GM21825 (cell line): ENCODE results near the gene STAT6.

Experiments used
- ATAC-seq: cut with Tn5 transposase; IDR thresholded peaks from one replicate; pipeline ENCODE4 v1.9.1; 2021; ENCODE audit warnings: mild to moderate bottlenecking, moderate library complexity; ENCODE audit not compliant: unreplicated experiment

STAT6 gene

DNA sequence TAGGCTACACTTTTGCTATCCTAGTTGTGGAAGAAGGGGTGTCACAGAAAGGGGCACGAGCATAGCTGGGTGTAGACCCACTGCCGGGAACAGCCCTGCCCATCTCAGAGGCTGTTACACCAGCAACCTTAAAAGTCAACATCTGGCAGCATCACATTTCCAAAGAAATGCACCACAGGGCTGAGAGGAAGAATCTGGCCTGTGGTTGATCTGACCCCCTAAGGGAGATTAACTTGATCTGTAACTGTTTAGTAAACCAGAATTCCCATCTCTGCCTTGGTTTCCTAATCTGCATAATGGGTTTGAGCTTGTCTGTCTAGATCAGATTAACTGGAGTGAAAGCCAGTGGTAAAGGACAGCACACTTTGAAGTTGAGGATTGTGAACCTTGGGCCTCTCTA lies 34.9 kb upstream of the STAT6 start:
- ATAC-seq = no peak

DNA sequence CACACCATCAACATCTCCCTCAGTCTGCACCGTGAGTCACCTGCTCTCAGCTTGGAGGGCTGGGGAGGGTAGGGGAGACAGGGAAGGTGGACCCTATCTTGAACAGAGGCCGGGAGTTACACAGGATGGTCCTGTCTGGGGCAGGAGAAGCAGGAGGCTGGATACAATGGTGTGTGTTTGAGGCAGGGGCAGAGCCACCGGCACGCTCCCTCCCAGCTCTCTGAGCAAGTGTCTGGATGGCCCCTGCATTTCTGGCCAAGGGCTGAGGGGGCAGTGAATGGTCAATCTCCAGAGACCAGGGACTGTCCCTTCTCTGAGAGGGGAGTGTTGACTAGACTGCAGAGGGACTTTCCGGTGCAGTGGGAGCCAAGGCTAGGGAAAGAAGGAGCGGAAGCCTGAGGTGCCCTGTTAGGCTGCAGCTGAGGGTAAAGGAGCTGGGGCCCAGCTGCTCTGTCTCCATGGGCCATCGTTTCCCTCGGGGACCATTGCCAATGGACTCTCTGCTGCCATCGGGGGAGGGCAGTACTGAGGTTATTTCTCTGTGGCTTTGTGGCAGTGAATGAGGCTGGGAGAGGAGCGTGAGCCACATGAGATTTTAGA lies 34.4 kb upstream of the STAT6 start:
- no peak for ATAC-seq

DNA sequence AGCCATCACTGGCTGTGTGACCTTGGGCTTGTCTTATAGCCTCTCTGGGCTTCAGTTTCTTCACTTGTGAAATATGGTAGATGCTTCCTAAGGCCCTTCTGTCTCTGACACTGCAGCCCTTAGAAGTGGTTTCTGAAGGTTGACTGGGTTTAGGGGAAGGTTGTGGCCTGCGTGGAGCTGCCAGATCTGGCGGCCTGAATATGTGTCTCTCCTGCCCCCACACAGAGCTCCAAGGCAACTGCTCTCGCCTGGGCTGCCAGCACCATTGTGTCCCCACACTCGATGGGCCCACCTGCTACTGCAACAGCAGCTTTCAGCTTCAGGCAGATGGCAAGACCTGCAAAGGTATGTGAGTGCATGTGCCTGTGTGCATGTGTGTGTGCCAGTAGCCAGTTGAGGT lies 32.3 kb upstream of the STAT6 start:
- no peak for ATAC-seq

DNA sequence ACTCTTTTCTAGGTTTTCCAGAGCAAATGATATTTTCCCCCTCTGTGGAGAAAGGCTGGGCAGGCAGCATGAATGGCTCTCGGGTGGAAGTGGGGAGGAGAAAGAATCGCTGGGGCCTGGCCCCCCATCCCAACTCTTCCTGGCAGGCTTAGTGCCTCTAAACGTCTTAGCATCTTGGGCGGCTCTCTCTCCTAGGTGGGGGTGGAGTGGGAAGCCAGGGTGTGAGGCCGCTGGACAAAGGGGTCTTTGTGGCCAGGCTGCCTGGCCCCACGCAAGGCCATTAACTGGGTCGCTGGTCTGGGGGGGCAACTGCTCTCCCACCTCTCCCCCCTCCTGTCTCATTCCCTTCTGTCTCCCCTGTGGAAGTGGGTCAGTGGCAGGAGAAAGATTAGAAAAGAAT lies 31.6 kb upstream of the STAT6 start:
- no peak for ATAC-seq

DNA sequence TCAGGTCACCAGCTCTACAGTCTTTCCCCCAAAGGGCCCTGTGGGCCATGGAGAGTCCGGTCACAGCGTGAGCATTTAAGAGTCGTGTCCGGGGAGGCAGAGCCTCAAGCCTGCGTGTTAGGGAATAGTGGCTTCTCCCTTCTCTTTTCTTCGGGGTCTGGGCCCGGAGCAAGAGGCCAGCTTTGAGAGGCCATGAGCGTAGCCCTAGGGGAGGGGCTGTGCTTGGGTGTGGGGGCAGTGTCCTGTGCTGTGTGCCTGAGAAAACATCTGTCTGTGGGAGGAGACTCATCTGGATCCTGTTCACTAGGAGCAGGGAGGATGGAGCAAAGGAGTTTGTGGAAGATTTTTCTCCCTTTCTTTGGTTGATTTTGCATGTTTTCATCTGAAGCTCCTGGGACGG lies 31.0 kb upstream of the STAT6 start:
- no peak for ATAC-seq

DNA sequence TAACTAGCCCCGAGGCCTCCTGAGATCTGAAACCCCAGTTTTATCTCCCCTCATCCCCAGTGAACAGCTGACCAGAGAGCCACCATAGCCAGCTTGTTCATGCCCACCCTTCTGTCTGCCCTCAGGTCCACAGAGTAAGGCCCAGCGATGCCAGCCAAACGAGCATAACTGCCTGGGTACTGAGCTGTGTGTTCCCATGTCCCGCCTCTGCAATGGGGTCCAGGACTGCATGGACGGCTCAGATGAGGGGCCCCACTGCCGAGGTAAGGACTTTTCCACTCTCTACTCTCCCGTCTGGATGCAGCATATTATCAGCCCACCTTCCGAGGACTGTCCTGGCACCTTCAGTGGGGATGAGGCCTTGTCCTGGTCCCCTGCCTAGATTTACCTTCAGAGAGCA lies 30.1 kb upstream of the STAT6 start:
- no peak for ATAC-seq

DNA sequence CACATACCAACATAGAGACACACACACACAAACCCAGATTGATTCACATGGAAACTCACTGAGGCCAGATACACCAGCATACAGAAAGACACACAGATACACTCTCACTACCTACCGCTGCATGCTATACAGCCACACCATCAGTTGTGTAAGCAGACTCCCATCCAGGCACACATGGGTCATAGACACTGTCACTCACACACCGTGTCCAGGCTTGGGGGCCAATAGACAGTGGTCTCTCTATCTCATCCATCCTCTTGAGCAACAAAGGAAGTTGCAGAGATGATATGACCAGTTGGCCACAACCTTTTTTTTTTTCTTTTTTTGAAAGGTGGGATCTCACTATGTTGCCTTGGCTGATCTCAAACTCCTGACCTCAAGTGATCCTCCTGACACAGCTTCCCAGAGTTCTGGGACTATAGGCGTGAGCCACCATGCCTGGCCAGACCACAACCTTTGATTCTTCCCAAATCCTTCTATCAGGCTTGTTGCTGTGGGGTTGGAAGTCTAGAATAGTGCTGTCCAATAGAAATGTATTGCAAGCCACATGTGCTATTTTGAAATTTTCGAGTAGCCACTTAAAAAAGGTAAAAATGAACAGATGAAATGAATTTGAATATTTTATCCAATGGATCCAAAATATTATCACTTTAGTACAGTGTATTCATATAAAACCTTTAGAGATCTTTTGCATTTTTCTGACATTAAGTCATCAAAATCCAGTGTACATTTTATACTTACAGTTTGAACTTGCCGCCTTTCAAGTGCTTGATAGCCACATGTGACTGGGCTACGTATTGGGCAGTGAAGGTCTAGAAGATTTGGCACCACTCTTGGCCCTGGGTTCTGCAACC lies 28.9 kb upstream of the STAT6 start:
- no peak for ATAC-seq

DNA sequence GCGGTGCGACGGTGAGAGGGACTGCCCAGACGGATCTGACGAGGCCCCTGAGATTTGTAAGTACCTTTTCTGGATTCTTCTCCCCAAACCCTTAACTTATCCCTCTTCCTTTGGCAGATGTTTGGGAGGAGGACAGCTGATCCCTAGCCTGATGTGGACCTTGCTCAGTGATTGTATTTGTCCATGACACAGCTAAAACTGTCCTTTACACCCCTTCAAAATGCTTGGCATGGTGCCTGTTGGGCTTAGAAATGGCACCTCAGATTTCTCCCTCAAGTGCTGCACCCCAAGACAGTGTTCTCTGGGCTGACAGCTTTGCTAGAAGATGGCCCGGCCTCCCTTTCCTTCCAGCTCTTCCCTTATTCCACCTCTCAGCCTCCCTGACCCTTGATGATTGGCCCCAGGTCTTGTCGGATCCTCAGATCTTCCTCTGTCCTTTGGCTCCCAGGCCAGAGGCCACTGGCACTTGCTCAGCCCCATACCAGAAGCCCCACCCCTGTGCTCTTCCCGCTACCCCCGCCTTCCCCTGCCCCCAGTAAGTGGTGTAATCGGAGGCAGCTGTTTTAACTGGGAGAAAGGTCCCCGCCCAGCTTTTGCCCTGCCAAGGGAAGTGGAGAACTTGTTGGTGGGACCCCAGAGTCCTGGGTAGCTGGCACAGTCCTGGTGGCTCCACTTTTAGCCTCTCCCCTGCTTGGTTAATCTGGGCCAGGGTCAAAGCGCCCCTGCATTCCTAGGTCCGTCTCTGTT lies 27.5 kb upstream of the STAT6 start:
- no peak for ATAC-seq

DNA sequence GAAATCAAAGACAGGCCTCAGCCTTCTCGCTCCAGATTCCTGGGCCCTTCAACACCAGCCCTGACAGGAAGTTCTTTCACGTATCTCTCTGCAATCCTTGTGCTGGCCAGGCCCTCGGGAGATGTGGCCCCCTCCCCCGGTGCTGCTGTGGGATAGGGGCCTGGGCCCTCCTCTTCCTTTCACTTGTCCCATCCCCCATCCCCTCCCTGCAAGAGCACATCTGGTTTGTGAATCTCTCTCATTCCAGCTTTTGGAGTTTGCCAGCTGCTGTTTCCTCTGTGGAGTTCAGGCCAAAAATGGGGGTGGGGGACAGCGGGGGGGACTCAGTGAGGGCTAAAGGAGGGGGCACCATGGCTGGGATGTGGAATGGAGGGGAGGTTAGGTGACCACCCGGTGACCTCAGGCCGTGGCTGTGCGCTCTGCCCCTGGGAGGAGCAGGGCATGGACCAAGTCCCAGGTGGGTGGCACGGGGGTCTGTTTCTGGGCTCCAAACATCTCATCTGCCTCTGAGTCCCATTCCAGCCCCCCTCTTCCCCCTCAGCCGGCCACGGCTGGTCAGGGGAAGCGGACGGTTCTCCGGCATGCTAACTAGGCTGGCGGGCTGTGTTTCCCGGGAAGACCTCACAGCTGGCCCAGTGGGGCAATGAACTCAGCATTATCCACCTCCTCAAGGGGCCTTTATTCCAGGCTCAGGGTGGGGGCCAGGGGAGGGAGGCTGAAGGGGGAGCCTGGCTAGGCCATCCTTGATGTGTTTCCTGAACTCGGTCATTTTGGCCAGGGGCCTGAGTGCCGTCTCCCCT lies 24.6 kb upstream of the STAT6 start:
- no peak for ATAC-seq

DNA sequence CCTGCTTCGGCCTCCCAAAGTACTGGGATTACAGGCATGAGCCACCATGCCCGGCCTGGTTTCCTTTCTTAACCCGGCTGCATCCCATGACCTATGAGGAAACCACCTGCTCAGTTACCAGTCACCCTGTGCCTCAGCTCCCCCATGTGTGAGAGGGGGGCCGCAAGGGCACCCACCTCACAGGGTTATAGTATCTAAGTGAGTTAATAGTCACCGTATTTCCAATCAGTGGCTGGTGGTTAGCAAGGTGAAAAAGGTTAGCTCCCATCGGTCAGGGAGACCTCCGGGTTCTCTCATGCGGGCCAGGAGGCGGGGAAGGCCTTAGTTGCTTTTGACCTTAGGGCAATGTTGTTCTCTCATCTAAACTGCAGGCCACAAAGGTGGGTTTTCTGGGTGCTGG lies 23.8 kb upstream of the STAT6 start:
- ATAC-seq = no peak

DNA sequence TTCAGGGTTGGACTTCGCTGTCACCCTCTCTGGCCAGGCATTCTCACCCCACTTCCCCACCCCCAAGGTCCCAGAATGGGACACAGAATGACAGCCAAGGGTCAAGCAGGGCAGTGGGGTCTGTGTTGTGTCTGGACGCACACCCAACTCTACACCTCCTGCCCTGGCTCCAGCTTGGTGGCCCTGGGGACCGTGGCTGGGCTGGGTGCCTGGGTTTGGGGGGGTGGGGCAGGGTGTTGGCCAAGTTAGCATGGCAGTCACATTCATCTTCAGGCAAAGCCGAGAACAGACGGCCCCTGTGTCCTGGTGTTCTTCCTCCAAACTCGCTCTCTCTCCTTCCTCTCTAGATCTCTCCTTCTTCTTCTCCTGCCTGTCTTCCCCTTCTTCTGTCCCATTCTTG lies 22.8 kb upstream of the STAT6 start:
- ATAC-seq = no peak

DNA sequence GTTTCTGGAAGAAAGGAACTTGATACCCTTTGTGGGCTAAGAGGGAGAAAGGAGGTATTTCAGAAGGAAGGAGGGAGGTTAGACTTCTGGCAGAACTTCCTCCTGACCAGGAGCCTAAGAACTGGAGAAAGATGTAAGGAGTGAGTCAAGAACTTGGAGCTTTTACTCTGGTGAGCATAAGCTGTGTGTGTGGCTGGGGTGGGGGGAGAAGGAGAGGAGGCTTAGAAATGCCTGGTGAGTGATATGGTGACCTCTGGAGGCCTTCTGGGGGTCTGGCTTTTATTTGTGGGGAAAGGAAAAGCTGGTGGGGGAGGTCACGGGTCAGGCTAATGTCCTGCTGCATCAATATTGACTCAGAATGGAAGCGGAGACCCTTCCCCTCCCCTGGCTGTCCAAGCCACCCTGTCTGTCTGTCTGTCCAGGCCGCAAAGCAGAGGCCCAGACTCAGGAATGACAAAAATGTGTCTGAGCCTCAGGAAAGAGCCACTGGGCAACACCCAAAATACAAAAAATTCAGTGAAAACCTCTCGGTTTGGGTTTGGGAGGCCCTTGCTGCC lies 21.9 kb upstream of the STAT6 start:
- ATAC-seq = no peak

DNA sequence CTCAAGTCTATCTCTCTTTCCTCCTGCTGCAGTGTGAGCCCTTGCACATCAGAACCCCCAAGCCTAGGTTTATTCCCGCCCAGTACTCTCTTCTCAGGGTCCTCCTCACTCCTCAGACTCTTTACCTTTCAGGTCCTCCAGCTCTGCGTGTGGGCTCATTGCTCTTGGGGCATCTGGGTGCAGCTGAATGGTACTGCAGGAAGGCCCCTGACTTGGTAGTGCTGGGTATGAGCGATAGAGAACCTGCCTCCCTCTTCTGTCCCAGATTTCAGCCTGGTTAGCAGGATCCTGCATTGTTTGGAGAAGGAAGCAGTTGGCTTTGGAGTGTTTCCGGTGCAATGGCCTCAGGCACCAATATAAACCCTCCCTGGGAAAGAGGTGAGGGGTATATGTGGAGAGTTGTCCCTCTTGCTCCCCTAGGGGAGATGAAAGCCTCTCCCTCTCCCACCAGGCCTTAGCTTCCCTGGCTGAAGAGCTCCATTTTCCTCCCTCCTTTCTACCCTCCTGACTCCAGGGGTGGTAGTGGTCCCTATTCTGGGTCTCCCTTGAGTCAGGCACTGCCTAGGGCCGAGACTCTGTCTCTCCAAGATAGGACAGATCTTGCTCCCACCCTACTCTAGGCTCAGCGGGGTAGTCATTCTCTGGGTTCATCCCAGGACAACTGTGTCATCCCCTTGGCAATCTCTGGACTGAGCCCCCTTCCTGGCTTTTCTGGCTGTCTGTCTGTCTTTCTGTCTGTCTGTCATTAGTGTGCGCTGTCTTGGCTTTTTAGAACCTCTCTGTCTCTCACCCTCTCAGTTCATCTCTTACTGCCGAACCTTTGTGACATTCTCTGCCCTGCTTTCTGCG lies 21.0 kb upstream of the STAT6 start:
- no peak for ATAC-seq

DNA sequence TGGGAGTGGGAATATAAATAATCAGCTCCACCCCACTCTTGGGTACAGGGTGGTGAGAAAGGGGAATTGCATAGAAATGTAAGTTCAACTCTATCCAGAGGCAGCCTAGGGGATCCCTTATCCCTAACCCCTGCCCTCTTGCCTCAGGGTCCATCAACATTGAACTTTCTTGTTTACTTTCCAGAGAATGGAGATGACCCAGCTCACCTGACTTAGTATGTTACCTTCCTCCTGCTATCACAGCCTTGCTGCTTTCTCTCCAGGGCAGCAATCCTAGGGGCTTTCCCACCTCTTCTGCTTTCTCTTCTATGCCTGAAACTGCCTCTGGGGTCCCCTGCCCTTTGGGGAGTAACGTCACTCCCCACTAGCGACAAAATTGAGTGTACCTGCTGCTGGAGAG lies 19.8 kb upstream of the STAT6 start:
- ATAC-seq = no peak

DNA sequence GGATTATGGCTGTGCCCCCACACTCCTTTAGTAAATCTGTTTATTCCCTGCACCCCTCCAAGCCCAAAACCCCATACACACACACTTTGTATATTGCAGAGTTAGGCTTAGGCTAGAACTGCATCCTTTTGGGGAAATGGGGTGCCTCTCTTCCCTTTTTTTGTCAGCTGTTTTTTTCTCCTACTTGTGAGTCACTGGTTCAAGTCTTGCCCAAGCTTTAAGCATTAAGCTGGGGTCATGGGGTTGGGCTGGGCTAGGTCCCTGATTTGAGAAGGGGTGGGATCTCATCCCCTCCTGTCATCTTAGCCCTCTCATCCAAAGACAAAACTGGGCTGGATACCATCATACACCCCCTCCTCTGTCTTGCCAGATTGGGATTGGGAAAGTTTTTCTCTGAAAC lies 18.7 kb upstream of the STAT6 start:
- no peak for ATAC-seq

DNA sequence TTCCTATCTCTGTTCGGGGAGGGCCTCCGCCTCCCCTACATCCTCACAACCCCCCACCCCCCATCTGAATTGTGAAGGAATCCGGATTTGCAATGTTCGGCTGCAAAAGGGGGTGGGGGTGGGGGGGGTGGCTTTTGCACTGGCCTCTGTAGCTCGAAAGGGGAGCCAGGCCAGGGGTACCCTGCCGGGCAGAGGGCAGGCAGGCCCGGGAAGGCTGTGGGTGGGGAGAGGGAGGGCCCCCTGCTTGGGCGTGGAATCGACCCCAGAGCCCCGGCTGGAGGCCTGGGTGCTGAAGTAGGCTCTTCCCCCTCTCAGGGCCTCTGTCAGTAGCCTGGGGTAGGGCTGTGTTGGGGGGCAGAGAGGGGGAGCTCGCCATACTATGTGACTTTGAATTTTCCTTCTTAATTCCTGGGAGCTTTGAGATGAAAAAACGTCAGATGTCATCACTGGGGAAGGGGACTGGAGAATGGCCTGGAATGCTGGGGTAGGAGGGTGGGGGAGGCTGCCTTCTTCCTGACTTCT lies 18.2 kb upstream of the STAT6 start:
- ATAC-seq = no peak

DNA sequence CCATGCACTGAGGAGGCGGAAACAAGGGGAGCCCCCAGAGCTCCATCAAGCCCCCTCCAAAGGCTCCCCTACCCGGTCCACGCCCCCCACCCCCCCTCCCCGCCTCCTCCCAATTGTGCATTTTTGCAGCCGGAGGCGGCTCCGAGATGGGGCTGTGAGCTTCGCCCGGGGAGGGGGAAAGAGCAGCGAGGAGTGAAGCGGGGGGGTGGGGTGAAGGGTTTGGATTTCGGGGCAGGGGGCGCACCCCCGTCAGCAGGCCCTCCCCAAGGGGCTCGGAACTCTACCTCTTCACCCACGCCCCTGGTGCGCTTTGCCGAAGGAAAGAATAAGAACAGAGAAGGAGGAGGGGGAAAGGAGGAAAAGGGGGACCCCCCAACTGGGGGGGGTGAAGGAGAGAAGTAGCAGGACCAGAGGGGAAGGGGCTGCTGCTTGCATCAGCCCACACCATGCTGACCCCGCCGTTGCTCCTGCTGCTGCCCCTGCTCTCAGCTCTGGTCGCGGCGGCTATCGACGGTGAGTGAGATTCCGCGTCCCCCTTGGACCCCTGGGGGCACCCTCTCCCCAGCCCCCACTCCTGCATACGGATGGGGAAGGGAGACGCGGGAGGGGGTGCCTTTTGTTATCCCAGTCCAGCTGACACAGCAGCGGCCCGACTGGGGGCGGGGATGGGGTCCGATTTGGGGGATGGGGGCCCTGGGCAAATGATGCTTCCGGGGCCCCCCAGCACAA lies 17.5 kb upstream of the STAT6 start:
- no peak for ATAC-seq

DNA sequence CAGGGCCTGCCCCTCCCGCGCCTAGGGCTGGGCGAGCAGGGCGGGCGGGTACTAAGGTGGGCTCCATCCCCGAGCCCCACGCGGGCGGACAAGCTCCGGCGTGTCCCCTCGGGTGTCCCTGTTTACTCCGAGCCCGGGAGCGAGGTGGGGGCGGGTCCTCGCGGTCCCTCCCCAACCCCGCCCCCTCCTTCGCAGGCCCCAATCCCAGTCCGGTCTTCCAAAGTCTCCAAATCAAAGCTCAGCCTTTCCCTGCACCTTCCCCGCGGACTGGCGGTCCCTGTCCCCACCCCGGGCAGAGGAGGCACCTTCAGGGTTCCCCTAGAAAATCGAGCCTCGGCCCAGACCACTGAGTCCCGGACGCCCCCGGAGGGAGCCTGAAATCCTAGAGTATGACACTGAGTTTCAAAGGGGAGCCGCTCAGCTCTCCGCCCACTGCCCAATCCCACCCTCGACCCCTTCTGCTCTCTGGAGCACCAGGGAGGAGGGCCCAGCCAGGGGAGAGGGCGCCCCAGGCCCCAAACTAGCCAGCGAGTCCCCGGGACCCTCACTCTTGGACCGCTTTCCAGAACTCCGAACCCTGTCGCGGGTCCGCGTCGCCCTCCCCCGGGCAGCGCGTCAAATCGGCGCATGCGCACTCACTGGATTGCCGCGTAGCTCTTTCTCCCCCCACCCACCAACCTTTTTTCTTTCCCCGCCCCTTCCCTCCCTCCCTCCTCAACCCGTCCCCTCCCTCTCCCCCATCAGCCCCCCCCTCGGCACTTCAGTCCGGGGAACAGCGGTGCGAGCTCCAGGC lies 16.8 kb upstream of the STAT6 start, which contains the start of gene LRP1:
TSS of gene LRP1 (plus strand) at position 758 of the 793 bp plus-strand sequence. CDS start 482 bp downstream, outside the sequence.
- no peak for ATAC-seq
